H1 (cell line): ENCODE data around the gene PTPRD. TPM values are rescaled to one million over a fixed set of nuclear protein-coding genes. Genes with fewer than 3 reads are reported as not detected.

Experiments
- polyA plus RNA-seq, 7 experiments: library from polyadenylated mRNA; depleted of rRNA in 3 of 7; stranded (reverse) in 5 of 7; unstranded in 2 of 7; fragments of >200 nt in 5 of 7; fragments of 200-250 nt in 2 of 7; gene quantifications; 1 replicate in 5 of 7; 2 replicates in 1 of 7; 4 replicates in 1 of 7; pipeline versions ENCODE4 v1.2.1 to v1.2.3, GENCODE V29; 2011 to 2013; ENCODE audit warnings: missing spikeins in 2 of 7, mixed read lengths in 2 of 7
- total RNA-seq: library from RNA; stranded (reverse); fragmentation: NEBNext Ultra II Directional; extraction: Animal tissue kit (Norgen Biotek cat#: 25700); gene quantifications from 2 replicates; pipeline ENCODE4 v1.2.1, GENCODE V29; 2021
- TF ChIP-seq, protein P1 (sequence below): fragments of 300-600 bp; sonication (generic); IDR thresholded peaks from 2 replicates; pipeline ENCODE4 v1.7.1; 2012; ENCODE audit warnings: low read length, moderate library complexity, mild to moderate bottlenecking, inconsistent platforms; ENCODE audit not compliant: insufficient replicate concordance
- TF ChIP-seq, protein P2 (sequence below): IDR thresholded peaks from 2 replicates; pipeline ENCODE4 v1.6.1; 2011; ENCODE audit warnings: low read depth, mild to moderate bottlenecking, low read length; ENCODE audit not compliant: insufficient read depth

Gene PTPRD
- total and polyA plus RNA-seq, 2 of the 8 experiments (the other 6 are each of a cell fraction or from before 2014, with no cell fraction given) = 17.2 to 77.0 TPM

DNA sequence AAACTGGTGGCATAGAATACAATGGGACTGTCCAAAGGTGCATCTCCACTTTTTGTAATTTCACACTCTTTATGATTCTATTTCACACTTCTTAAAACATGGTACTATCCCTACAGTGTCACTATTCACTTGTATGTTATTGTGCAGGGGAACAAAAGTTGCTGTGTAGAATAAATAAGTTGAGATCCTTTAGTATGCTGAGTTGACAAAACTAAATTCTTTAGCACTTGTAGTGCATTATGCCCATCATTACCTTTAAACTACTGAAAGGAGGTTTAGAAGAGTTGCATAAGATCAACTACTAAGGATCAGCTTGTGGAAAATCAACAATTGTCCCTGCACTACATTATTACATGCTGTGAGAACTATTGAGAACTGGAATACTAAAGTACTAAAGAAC, 1380.9 kb downstream of the PTPRD start (continued):
- TF ChIP-seq, protein P1, sequence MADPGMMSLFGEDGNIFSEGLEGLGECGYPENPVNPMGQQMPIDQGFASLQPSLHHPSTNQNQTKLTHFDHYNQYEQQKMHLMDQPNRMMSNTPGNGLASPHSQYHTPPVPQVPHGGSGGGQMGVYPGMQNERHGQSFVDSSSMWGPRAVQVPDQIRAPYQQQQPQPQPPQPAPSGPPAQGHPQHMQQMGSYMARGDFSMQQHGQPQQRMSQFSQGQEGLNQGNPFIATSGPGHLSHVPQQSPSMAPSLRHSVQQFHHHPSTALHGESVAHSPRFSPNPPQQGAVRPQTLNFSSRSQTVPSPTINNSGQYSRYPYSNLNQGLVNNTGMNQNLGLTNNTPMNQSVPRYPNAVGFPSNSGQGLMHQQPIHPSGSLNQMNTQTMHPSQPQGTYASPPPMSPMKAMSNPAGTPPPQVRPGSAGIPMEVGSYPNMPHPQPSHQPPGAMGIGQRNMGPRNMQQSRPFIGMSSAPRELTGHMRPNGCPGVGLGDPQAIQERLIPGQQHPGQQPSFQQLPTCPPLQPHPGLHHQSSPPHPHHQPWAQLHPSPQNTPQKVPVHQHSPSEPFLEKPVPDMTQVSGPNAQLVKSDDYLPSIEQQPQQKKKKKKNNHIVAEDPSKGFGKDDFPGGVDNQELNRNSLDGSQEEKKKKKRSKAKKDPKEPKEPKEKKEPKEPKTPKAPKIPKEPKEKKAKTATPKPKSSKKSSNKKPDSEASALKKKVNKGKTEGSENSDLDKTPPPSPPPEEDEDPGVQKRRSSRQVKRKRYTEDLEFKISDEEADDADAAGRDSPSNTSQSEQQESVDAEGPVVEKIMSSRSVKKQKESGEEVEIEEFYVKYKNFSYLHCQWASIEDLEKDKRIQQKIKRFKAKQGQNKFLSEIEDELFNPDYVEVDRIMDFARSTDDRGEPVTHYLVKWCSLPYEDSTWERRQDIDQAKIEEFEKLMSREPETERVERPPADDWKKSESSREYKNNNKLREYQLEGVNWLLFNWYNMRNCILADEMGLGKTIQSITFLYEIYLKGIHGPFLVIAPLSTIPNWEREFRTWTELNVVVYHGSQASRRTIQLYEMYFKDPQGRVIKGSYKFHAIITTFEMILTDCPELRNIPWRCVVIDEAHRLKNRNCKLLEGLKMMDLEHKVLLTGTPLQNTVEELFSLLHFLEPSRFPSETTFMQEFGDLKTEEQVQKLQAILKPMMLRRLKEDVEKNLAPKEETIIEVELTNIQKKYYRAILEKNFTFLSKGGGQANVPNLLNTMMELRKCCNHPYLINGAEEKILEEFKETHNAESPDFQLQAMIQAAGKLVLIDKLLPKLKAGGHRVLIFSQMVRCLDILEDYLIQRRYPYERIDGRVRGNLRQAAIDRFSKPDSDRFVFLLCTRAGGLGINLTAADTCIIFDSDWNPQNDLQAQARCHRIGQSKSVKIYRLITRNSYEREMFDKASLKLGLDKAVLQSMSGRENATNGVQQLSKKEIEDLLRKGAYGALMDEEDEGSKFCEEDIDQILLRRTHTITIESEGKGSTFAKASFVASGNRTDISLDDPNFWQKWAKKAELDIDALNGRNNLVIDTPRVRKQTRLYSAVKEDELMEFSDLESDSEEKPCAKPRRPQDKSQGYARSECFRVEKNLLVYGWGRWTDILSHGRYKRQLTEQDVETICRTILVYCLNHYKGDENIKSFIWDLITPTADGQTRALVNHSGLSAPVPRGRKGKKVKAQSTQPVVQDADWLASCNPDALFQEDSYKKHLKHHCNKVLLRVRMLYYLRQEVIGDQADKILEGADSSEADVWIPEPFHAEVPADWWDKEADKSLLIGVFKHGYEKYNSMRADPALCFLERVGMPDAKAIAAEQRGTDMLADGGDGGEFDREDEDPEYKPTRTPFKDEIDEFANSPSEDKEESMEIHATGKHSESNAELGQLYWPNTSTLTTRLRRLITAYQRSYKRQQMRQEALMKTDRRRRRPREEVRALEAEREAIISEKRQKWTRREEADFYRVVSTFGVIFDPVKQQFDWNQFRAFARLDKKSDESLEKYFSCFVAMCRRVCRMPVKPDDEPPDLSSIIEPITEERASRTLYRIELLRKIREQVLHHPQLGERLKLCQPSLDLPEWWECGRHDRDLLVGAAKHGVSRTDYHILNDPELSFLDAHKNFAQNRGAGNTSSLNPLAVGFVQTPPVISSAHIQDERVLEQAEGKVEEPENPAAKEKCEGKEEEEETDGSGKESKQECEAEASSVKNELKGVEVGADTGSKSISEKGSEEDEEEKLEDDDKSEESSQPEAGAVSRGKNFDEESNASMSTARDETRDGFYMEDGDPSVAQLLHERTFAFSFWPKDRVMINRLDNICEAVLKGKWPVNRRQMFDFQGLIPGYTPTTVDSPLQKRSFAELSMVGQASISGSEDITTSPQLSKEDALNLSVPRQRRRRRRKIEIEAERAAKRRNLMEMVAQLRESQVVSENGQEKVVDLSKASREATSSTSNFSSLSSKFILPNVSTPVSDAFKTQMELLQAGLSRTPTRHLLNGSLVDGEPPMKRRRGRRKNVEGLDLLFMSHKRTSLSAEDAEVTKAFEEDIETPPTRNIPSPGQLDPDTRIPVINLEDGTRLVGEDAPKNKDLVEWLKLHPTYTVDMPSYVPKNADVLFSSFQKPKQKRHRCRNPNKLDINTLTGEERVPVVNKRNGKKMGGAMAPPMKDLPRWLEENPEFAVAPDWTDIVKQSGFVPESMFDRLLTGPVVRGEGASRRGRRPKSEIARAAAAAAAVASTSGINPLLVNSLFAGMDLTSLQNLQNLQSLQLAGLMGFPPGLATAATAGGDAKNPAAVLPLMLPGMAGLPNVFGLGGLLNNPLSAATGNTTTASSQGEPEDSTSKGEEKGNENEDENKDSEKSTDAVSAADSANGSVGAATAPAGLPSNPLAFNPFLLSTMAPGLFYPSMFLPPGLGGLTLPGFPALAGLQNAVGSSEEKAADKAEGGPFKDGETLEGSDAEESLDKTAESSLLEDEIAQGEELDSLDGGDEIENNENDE = no peak
- TF ChIP-seq, protein P2, sequence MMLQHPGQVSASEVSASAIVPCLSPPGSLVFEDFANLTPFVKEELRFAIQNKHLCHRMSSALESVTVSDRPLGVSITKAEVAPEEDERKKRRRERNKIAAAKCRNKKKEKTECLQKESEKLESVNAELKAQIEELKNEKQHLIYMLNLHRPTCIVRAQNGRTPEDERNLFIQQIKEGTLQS = no peak
- TF ChIP-seq, all 59 proteins: peak for 0
